ENCODE data around the gene BHLHA9.

GRCh38 chr17:1294157-1294717, 24.0 kb downstream of the BHLHA9 start:
- TF ChIP-seq, protein P1, sequence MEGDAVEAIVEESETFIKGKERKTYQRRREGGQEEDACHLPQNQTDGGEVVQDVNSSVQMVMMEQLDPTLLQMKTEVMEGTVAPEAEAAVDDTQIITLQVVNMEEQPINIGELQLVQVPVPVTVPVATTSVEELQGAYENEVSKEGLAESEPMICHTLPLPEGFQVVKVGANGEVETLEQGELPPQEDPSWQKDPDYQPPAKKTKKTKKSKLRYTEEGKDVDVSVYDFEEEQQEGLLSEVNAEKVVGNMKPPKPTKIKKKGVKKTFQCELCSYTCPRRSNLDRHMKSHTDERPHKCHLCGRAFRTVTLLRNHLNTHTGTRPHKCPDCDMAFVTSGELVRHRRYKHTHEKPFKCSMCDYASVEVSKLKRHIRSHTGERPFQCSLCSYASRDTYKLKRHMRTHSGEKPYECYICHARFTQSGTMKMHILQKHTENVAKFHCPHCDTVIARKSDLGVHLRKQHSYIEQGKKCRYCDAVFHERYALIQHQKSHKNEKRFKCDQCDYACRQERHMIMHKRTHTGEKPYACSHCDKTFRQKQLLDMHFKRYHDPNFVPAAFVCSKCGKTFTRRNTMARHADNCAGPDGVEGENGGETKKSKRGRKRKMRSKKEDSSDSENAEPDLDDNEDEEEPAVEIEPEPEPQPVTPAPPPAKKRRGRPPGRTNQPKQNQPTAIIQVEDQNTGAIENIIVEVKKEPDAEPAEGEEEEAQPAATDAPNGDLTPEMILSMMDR (IDR thresholded peaks at IDR 0.05) = no peak
- TF ChIP-seq POLR2A (IDR thresholded peaks at IDR 0.05) = no peak
